Measurements from ENCODE around the gene IL20RB.

- TF ChIP-seq, protein P1, sequence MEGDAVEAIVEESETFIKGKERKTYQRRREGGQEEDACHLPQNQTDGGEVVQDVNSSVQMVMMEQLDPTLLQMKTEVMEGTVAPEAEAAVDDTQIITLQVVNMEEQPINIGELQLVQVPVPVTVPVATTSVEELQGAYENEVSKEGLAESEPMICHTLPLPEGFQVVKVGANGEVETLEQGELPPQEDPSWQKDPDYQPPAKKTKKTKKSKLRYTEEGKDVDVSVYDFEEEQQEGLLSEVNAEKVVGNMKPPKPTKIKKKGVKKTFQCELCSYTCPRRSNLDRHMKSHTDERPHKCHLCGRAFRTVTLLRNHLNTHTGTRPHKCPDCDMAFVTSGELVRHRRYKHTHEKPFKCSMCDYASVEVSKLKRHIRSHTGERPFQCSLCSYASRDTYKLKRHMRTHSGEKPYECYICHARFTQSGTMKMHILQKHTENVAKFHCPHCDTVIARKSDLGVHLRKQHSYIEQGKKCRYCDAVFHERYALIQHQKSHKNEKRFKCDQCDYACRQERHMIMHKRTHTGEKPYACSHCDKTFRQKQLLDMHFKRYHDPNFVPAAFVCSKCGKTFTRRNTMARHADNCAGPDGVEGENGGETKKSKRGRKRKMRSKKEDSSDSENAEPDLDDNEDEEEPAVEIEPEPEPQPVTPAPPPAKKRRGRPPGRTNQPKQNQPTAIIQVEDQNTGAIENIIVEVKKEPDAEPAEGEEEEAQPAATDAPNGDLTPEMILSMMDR (IDR thresholded peaks at IDR 0.05 in 8 of 11, conservative IDR thresholded peaks at IDR 0.05 in 3 of 11): no peak
- TF ChIP-seq POLR2A (IDR thresholded peaks at IDR 0.05) (no peak), POLR2AphosphoS5 (IDR thresholded peaks at IDR 0.05) (no peak)
These were observed 47.1 kb upstream of the IL20RB start for GRCh38 chr3:136910697-136911096.

Data from spleen (tissue), 7 donors.